ENCODE results near the gene MTO1. TPM values are rescaled to one million over a fixed set of nuclear protein-coding genes. Genes with fewer than 3 reads are reported as not detected.
"Not testable (repeated sequence)": the region's sequence is repeated elsewhere in the genome, so short reads cannot be mapped to it uniquely, and the experiment has no call there.

Gene MTO1
- total and polyA plus RNA-seq, 2 experiments from 2014 or later = 21.8 to 28.9 TPM

GRCh38 chr6:73542891-73543290 is 81.4 kb downstream of the MTO1 start:
- Histone ChIP-seq H3K9me3 (ENCODE audit: low read depth) (no peaks in the 10 kb centered on the region), H3K79me2 (ENCODE audit: insufficient read depth) (no peaks in the 10 kb centered on the region), H3K27ac (no peak overlapping the region), H3K4me1 (ENCODE audit: insufficient read depth) (no peaks in the 10 kb centered on the region), H3K4me3 (no peak overlapping the region), H3K9ac (no peak overlapping the region), H2AFZ (no peak overlapping the region), H4K20me1 (ENCODE audit: insufficient read depth) (no peaks in the 10 kb centered on the region), H3K36me3 (ENCODE audit: low read depth) (no peaks in the 10 kb centered on the region), H3F3A (ENCODE audit: insufficient read depth) (no peaks in the 10 kb centered on the region), H3K9me2 (ENCODE audit: insufficient read depth) (no peaks in the 10 kb centered on the region), H3K4me2 (ENCODE audit: unreplicated experiment) (no peak overlapping the region), H3K27me3 (replicated peaks; ENCODE audit: insufficient read depth) (no peaks in the 10 kb centered on the region)
- TF ChIP-seq EZH2phosphoT487 (IDR thresholded peaks at IDR 0.05; ENCODE audit: insufficient read depth, low read depth) (no peak), EZH2 (IDR thresholded peaks at IDR 0.05; ENCODE audit: insufficient read depth, poor library complexity, severe bottlenecking) (no peak)
- WGBS, 2 experiments (ENCODE audit: low coverage in 1 of 2, low lambda C conversion rate in 2 of 2, missing lambda C conversion rate in 2 of 2) = 82 to 90% methylated on average over 5 of the region's 5 CpGs
- in situ Hi-C loops (cut with MboI) = no loop called here
- no peak for DNase-seq

GRCh38 chr6:73547036-73547435 is 85.5 kb downstream of the MTO1 start:
- Histone ChIP-seq H3K9me3 (ENCODE audit: low read depth) (no peaks in the 10 kb centered on the region), H3K27me3 (replicated peaks; ENCODE audit: insufficient read depth) (no peaks in the 10 kb centered on the region), H3K27ac (no peak overlapping the region), H2AFZ (no peak overlapping the region), H3K9me2 (ENCODE audit: insufficient read depth) (no peaks in the 10 kb centered on the region), H3F3A (ENCODE audit: insufficient read depth) (no peaks in the 10 kb centered on the region), H3K4me2 (ENCODE audit: unreplicated experiment) (no peak overlapping the region), H4K20me1 (ENCODE audit: insufficient read depth) (no peaks in the 10 kb centered on the region), H3K36me3 (ENCODE audit: low read depth) (no peaks in the 10 kb centered on the region), H3K4me1 (ENCODE audit: insufficient read depth) (no peaks in the 10 kb centered on the region), H3K9ac (no peak overlapping the region), H3K79me2 (ENCODE audit: insufficient read depth) (no peaks in the 10 kb centered on the region), H3K4me3 (no peak overlapping the region)
- no peak for DNase-seq
- 93 to 94% methylated on average over 1 of the region's 1 CpG for WGBS, 2 experiments (ENCODE audit: low coverage in 1 of 2, low lambda C conversion rate in 2 of 2, missing lambda C conversion rate in 2 of 2)
- TF ChIP-seq EZH2 (IDR thresholded peaks at IDR 0.05; ENCODE audit: insufficient read depth, poor library complexity, severe bottlenecking) = no peak
- TF ChIP-seq EZH2phosphoT487 (IDR thresholded peaks at IDR 0.05; ENCODE audit: insufficient read depth, low read depth) = no peak
- in situ Hi-C loops (cut with MboI) = no loop called here

GRCh38 chr6:73548458-73549446 is 87.2 kb downstream of the MTO1 start:
- 57 to 63% methylated on average over 11 to 12 of the region's 12 CpGs for WGBS, 2 experiments (ENCODE audit: low coverage in 1 of 2, low lambda C conversion rate in 2 of 2, missing lambda C conversion rate in 2 of 2)
- in situ Hi-C loops (cut with MboI) = no loop called here
- DNase-seq = peak; percentile 26

GRCh38 chr6:73551115-73551514 is 89.6 kb downstream of the MTO1 start:
- H3K4me1 ChIP-seq (ENCODE audit: insufficient read depth); DNase-seq; H2AFZ ChIP-seq; in situ Hi-C loops (cut with MboI); H3K9ac ChIP-seq; H3K27ac ChIP-seq; H3K9me2 ChIP-seq (ENCODE audit: insufficient read depth); H3K4me3 ChIP-seq; H3K79me2 ChIP-seq (ENCODE audit: insufficient read depth); H3K4me2 ChIP-seq (ENCODE audit: unreplicated experiment); H3F3A ChIP-seq (ENCODE audit: insufficient read depth); H3K27me3 ChIP-seq (replicated peaks; ENCODE audit: insufficient read depth); H3K36me3 ChIP-seq (ENCODE audit: low read depth); H3K9me3 ChIP-seq (ENCODE audit: low read depth); H4K20me1 ChIP-seq (ENCODE audit: insufficient read depth): not testable (repeated sequence)
- WGBS, 2 experiments (ENCODE audit: low coverage in 1 of 2, low lambda C conversion rate in 2 of 2, missing lambda C conversion rate in 2 of 2) = 98 to 99% methylated on average over 4 of the region's 4 CpGs

More at GRCh38 chr6:73548458-73549446, 87.2 kb downstream of the MTO1 start:
- no peaks in the 10 kb centered on the region for H3K9me2 ChIP-seq (ENCODE audit: insufficient read depth)
- H3K9ac ChIP-seq = no peak overlapping the region
- no peaks in the 10 kb centered on the region for H3K27me3 ChIP-seq (replicated peaks; ENCODE audit: insufficient read depth)
- no peaks in the 10 kb centered on the region for H3F3A ChIP-seq (ENCODE audit: insufficient read depth)
- no peak overlapping the region for H3K27ac ChIP-seq
- H3K4me2 ChIP-seq (ENCODE audit: unreplicated experiment) = no peak overlapping the region
- 0 out of 2 replicates have a peak overlapping the region, but pooled peaks have one; percentile 10 for H2AFZ ChIP-seq
- no peak for TF ChIP-seq EZH2 (IDR thresholded peaks at IDR 0.05; ENCODE audit: insufficient read depth, poor library complexity, severe bottlenecking)
- no peak for TF ChIP-seq EZH2phosphoT487 (IDR thresholded peaks at IDR 0.05; ENCODE audit: insufficient read depth, low read depth)
- H3K4me1 ChIP-seq (ENCODE audit: insufficient read depth) = no peaks in the 10 kb centered on the region
- H3K36me3 ChIP-seq (ENCODE audit: low read depth) = no peaks in the 10 kb centered on the region
- no peaks in the 10 kb centered on the region for H3K79me2 ChIP-seq (ENCODE audit: insufficient read depth)
- no peaks in the 10 kb centered on the region for H4K20me1 ChIP-seq (ENCODE audit: insufficient read depth)
- H3K4me3 ChIP-seq = no peak overlapping the region
- no peaks in the 10 kb centered on the region for H3K9me3 ChIP-seq (ENCODE audit: low read depth)

- in situ Hi-C loops (cut with MboI) = not testable (repeated sequence)
Observed at GRCh38 chr6:73555380-73555949, 93.9 kb downstream of the MTO1 start.

More at GRCh38 chr6:73555380-73555949, 93.9 kb downstream of the MTO1 start:
- H3K4me3 ChIP-seq; H3K4me1 ChIP-seq (ENCODE audit: insufficient read depth); H3K36me3 ChIP-seq (ENCODE audit: low read depth); H2AFZ ChIP-seq; H3K27ac ChIP-seq; H3F3A ChIP-seq (ENCODE audit: insufficient read depth); DNase-seq; H3K79me2 ChIP-seq (ENCODE audit: insufficient read depth); H4K20me1 ChIP-seq (ENCODE audit: insufficient read depth); H3K27me3 ChIP-seq (replicated peaks; ENCODE audit: insufficient read depth); H3K4me2 ChIP-seq (ENCODE audit: unreplicated experiment); H3K9ac ChIP-seq; H3K9me3 ChIP-seq (ENCODE audit: low read depth); H3K9me2 ChIP-seq (ENCODE audit: insufficient read depth): not testable (repeated sequence)
- 92 to 93% methylated on average over 11 of the region's 11 CpGs for WGBS, 2 experiments (ENCODE audit: low coverage in 1 of 2, low lambda C conversion rate in 2 of 2, missing lambda C conversion rate in 2 of 2)

All from GM23248 (cell line).